Measurements from ENCODE around the gene DGKZ.

Gene DGKZ

DNA sequence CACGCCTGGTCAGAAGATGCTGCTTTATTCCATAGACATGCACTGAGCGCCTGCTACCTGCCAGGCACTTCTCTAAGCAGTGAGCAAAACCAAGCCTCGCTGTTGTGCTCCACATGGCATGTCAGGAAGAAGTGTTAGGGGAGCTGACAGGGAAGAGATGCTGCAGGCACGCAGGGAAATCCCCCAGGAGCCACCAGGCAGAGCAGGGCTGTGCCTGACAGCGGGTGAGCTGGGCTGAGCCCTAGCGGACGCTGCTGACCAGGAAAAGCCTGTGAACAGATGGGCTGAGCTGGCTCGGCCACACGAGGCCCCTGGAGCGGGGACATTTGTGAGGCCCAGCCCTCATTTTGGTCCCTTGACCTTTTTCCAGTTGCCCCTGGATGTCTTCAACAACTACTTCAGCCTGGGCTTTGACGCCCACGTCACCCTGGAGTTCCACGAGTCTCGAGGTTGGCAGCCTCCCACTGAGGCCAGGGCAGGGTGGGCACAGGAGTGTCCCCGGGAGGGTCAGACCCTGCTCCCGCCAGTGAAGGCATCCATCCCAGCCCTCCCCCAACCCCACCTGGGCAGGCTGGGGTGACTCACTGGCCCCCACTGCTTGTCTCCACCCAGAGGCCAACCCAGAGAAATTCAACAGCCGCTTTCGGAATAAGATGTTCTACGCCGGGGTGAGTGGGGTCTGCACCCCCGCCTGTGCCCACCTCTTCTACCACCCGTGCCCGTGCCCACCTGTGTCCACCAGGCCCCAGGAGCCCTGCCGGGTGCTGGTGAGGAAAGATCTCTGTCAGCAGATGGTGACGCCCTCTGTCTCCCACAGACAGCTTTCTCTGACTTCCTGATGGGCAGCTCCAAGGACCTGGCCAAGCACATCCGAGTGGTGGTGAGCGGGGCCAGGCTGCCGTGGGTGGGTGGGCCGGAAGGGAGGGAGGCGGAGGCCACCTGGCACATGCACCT is 26.8 kb downstream of the DGKZ start:
- Mint-ChIP-seq H3K9me3 (no peaks in the 10 kb centered on the region), H3K27ac (no peak overlapping the region), H3K36me3 (ENCODE audit: low read depth) (peaks cover 15% of the 10 kb centered on the region), H3K4me3 (no peak overlapping the region), H3K4me1 (peaks cover 34% of the 10 kb centered on the region), H3K27me3 (ENCODE audit: low read depth, poor library complexity) (no peaks in the 10 kb centered on the region)
- no peak for DNase-seq
- TF ChIP-seq, protein P1, sequence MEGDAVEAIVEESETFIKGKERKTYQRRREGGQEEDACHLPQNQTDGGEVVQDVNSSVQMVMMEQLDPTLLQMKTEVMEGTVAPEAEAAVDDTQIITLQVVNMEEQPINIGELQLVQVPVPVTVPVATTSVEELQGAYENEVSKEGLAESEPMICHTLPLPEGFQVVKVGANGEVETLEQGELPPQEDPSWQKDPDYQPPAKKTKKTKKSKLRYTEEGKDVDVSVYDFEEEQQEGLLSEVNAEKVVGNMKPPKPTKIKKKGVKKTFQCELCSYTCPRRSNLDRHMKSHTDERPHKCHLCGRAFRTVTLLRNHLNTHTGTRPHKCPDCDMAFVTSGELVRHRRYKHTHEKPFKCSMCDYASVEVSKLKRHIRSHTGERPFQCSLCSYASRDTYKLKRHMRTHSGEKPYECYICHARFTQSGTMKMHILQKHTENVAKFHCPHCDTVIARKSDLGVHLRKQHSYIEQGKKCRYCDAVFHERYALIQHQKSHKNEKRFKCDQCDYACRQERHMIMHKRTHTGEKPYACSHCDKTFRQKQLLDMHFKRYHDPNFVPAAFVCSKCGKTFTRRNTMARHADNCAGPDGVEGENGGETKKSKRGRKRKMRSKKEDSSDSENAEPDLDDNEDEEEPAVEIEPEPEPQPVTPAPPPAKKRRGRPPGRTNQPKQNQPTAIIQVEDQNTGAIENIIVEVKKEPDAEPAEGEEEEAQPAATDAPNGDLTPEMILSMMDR (IDR thresholded peaks at IDR 0.05) = no peak

DNA sequence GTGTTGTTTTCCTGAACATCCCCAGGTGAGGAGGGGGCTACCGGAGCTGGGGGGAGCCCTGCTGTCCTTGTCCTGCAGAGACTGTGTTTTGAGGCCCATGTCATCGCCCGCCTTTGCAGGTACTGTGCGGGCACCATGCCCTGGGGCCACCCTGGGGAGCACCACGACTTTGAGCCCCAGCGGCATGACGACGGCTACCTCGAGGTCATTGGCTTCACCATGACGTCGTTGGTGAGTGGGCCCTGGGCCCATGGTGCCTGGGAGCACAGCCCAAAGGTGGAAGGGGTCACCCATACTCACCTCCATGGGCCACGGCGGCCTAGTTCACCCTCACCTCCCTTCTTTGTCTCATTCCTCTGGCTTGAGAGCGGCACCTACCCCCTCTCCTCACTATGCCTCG is 27.6 kb downstream of the DGKZ start:
- Mint-ChIP-seq H3K4me1 (peaks cover 32% of the 10 kb centered on the region), H3K9me3 (no peaks in the 10 kb centered on the region), H3K36me3 (ENCODE audit: low read depth) (peaks cover 15% of the 10 kb centered on the region), H3K4me3 (no peak overlapping the region), H3K27me3 (ENCODE audit: low read depth, poor library complexity) (no peaks in the 10 kb centered on the region), H3K27ac (peak overlapping the region; percentile 57)
- TF ChIP-seq, protein P1 (IDR thresholded peaks at IDR 0.05) = no peak
- DNase-seq = no peak

DNA sequence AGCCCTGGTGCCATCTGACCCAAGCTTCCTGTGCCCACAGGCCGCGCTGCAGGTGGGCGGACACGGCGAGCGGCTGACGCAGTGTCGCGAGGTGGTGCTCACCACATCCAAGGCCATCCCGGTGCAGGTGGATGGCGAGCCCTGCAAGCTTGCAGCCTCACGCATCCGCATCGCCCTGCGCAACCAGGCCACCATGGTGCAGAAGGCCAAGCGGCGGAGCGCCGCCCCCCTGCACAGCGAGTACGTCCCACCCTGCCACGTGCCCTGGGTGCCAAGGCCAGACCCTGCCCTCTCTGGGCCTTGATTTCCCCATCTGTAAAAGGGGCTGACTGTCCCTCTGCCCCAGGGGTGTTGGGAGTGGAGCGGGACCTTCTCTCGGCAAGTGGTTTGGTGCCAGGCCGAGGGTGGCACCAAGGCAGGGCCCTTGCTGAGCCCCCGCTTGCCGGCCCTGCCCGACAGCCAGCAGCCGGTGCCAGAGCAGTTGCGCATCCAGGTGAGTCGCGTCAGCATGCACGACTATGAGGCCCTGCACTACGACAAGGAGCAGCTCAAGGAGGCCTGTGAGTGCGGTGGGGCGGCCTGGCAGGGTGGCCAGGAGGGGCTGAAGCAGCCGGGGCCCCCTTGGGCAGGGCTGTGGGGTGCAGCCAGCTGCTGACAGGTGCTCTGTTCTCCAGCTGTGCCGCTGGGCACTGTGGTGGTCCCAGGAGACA is 28.3 kb downstream of the DGKZ start:
- H3K36me3 Mint-ChIP-seq (ENCODE audit: low read depth) = peaks cover 11% of the 10 kb centered on the region
- no peaks in the 10 kb centered on the region for H3K9me3 Mint-ChIP-seq
- H3K4me1 Mint-ChIP-seq = peaks cover 24% of the 10 kb centered on the region
- H3K4me3 Mint-ChIP-seq = no peak overlapping the region
- no peaks in the 10 kb centered on the region for H3K27me3 Mint-ChIP-seq (ENCODE audit: low read depth, poor library complexity)
- TF ChIP-seq, protein P1 (IDR thresholded peaks at IDR 0.05) = no peak
- H3K27ac Mint-ChIP-seq = no peak overlapping the region
- DNase-seq = no peak

DNA sequence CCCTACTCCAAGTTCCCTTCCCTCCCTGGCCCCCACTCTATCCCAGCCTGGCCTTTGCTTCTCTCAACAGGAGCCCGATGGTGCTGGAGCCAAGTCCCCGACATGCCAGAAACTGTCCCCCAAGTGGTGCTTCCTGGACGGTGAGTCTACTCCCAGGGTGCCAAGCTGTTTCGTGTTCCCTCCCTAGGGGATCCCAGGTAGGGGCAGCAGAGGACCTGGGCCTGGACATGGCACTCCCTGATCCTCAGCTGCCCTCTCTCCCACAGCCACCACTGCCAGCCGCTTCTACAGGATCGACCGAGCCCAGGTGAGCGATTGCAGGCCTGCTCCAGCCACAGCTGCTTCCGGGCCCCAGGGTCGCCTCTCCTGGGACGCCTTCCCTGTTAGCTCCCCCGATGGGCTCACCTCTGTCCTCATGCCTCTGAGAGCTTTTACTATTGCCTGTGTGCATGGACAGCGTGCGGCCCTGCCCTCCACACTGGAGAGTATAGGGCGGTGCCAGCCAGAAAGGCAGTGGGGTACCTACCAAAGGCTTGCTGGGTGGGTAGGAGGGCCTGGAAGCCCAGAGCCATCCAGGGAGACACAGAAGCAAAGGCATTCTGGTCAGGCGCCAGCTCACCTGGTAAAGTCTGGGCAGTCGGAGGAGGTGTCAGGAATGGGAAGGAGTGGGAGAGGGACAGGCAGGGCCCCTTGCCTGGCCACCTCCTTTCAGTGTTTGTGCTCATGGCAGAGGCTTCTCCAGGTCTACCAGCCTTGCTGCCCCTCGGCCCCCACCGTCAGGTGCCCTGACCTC is 29.2 kb downstream of the DGKZ start:
- H3K27ac Mint-ChIP-seq = no peak overlapping the region
- no peaks in the 10 kb centered on the region for H3K9me3 Mint-ChIP-seq

DNA sequence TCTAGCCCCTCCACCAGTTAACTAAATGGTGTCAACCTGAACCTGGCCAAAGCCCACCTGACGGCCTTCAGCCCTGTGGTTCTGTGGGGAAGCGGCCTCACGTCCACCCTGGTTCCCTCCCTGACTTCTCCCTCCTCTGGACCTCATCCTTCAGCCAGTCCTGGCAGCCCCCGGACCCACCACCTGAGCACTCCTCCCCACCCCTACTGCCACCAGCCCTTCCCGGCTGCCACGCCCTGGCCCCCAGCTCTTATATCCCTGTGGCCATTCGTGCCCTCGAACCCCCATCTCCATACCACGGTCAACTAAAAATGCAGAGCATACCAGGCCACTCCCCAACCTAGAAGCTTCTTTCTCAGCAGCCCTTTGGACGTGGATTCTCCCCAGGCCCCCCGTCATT is 30.0 kb downstream of the DGKZ start:
- H3K27ac Mint-ChIP-seq = no peak overlapping the region
- no peaks in the 10 kb centered on the region for H3K9me3 Mint-ChIP-seq
- peaks cover 11% of the 10 kb centered on the region for H3K36me3 Mint-ChIP-seq (ENCODE audit: low read depth)
- H3K27me3 Mint-ChIP-seq (ENCODE audit: low read depth, poor library complexity) = no peaks in the 10 kb centered on the region
- TF ChIP-seq, protein P1 (IDR thresholded peaks at IDR 0.05) = no peak
- no peak overlapping the region for H3K4me3 Mint-ChIP-seq
- no peak for DNase-seq
- H3K4me1 Mint-ChIP-seq = peaks cover 23% of the 10 kb centered on the region

More for the DNA sequence above, 29.2 kb downstream of the DGKZ start:
- Mint-ChIP-seq H3K36me3 (ENCODE audit: low read depth) (peaks cover 11% of the 10 kb centered on the region), H3K4me3 (no peak overlapping the region), H3K4me1 (peaks cover 23% of the 10 kb centered on the region), H3K27me3 (ENCODE audit: low read depth, poor library complexity) (no peaks in the 10 kb centered on the region)
- TF ChIP-seq, protein P1 (IDR thresholded peaks at IDR 0.05) = no peak
- DNase-seq = no peak

Measured in nephron progenitor cell (in vitro differentiated cells).